ENCODE data around the gene LRRC10B.

Gene LRRC10B

GRCh38 chr11:61510166-61510919 is 1.8 kb downstream of the LRRC10B start:
- no peak for DNase-seq

- DNase-seq, result no peak
These were observed 2.4 kb downstream of the LRRC10B start for GRCh38 chr11:61510974-61511373.

- no peak for DNase-seq
These were observed 2.8 kb downstream of the LRRC10B start for GRCh38 chr11:61511383-61511782.

- no peak for DNase-seq
These were observed 3.9 kb downstream of the LRRC10B start for GRCh38 chr11:61512435-61512834.

- DNase-seq, result no peak
These were observed 4.7 kb downstream of the LRRC10B start for GRCh38 chr11:61513143-61513765.

- no peak for DNase-seq
These were observed 5.7 kb downstream of the LRRC10B start for GRCh38 chr11:61514050-61514917.

GRCh38 chr11:61515686-61516085 is 7.1 kb downstream of the LRRC10B start:
- DNase-seq, result no peak

- DNase-seq, result peak; percentile 9
These were observed 7.6 kb downstream of the LRRC10B start for GRCh38 chr11:61516191-61516590.

GRCh38 chr11:61516675-61517572 is 8.4 kb downstream of the LRRC10B start:
- DNase-seq, result peak; percentile 49

- no peak for DNase-seq
These were observed 9.7 kb downstream of the LRRC10B start for GRCh38 chr11:61518032-61518795.

GRCh38 chr11:61522881-61523280 is 14.3 kb downstream of the LRRC10B start:
- no peak for DNase-seq

- DNase-seq, result no peak
These were observed 15.9 kb downstream of the LRRC10B start for GRCh38 chr11:61524446-61524845.

GRCh38 chr11:61524963-61525587 is 16.5 kb downstream of the LRRC10B start:
- no peak for DNase-seq

GRCh38 chr11:61526229-61526628 is 17.7 kb downstream of the LRRC10B start:
- no peak for DNase-seq

- no peak for DNase-seq
These were observed 18.6 kb downstream of the LRRC10B start for GRCh38 chr11:61526956-61527731.

- no peak for DNase-seq
These were observed 19.6 kb downstream of the LRRC10B start for GRCh38 chr11:61528114-61528513.

GRCh38 chr11:61529537-61530225 is 21.1 kb downstream of the LRRC10B start:
- DNase-seq, result no peak

- DNase-seq, result no peak
These were observed 22.5 kb downstream of the LRRC10B start for GRCh38 chr11:61531044-61531443.

- peak; percentile 61 for DNase-seq
These were observed 23.8 kb downstream of the LRRC10B start for GRCh38 chr11:61532134-61533038.
